Mesenteric fat pad (tissue), 1 donor: Measurements from ENCODE around the gene ID3. TPM values are rescaled to one million over a fixed set of nuclear protein-coding genes. Genes with fewer than 3 reads are reported as not detected.
"Not testable (repeated sequence)": the region's sequence is repeated elsewhere in the genome, so short reads cannot be mapped to it uniquely, and the experiment has no call there.

Experiments
- DNase-seq: peaks from one replicate; pipeline ENCODE4 v3.0.0-alpha.2; 2020; ENCODE audit warnings: low spot score
- total RNA-seq: library from RNA; stranded (reverse); fragmentation: NEBNext Ultra II Directional; extraction: Animal tissue kit (Norgen Biotek cat#: 25700); gene quantifications from one replicate; pipeline ENCODE4 v1.2.1, GENCODE V29; 2021
- donor health status: DM: yes; HTN: yes; CAD: no.

The ID3 gene
- total RNA-seq, 1 donor from 2014 or later, result 168 TPM

DNA sequence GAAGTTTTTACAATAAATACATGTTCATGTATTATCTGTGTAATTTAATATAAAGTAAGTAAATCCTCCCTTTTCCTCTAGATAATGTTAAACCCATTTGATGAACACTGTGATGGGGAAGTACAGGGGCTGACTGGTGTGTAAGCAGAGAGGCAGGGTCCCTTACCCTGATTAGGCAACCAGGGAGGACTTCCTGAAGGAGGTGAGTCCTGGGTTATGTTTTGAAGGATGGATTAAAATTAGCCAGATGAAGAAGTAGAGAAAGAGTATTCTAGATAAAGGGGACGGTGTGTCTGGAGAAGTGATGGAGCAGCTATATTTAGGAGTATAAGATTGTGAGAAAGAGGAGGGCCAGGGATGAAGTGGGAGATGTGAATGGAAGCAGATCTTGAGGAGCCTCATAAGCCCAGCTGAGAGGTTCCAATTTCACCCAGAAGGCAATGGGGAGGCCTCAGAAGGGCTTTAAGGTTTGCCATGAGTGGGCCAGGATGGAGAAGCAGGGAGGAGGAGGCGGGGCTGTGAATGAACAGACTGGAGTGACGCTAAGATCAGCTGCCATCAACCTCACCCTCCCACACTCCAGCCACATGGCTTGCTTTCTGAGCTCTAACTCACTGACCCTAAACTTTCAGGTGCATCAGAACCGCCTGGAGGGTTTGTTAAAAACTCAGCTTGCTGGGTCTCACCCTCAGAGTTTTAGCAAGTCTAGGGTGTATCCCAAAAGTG, 30.9 kb upstream of the ID3 start:
- no peak for DNase-seq

DNA sequence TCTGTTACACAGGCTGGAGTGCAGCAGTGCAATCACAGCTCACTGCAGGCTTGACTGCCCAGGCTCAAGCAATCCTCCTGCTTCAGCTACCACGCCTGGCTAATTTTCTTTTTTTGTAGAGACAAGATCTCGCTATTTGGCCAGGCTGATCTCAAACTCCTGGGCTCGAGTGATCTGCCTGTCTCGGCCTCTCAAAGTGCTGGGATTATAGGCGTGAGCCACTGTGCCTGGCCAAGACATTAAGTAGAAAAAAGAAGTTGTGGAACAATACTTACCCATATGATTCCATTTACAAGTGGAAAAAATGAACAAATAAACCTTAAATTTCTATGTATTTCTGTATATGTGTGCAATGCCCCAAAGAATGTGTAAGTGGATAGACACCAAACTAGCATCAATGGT, 30.3 kb upstream of the ID3 start:
- DNase-seq, result no peak

- DNase-seq, result no peak
These were observed 29.6 kb upstream of the ID3 start for GRCh38 chr1:23588749-23589548.

- DNase-seq, result no peak
These were observed 26.2 kb upstream of the ID3 start for GRCh38 chr1:23585321-23586022.

GRCh38 chr1:23583727-23584126, 24.4 kb upstream of the ID3 start:
- not testable (repeated sequence) for DNase-seq

GRCh38 chr1:23582820-23583219, 23.5 kb upstream of the ID3 start:
- no peak for DNase-seq

- DNase-seq, result no peak
These were observed 21.9 kb upstream of the ID3 start for GRCh38 chr1:23581219-23581618.

DNA sequence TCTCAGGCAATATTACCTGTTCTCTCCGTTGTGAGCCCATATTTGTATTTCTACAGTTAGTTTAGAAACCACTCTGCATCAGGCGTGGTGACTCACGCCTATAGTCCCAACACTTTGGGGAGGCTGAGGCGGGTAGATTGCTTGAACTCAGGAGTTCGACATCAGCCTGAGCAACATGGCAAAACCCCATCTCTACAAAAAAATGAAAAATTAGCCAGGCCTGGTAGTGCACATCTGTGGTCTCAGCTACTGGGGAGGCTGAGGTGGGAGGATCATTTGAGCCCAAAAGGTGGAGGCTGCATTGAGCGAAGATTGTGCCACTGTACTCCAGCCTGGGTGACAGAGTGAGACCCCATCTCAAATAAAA, 19.7 kb upstream of the ID3 start:
- DNase-seq, result no peak

GRCh38 chr1:23578311-23578996, 19.2 kb upstream of the ID3 start:
- no peak for DNase-seq

GRCh38 chr1:23577056-23578004, 18.0 kb upstream of the ID3 start:
- DNase-seq, result no peak

DNA sequence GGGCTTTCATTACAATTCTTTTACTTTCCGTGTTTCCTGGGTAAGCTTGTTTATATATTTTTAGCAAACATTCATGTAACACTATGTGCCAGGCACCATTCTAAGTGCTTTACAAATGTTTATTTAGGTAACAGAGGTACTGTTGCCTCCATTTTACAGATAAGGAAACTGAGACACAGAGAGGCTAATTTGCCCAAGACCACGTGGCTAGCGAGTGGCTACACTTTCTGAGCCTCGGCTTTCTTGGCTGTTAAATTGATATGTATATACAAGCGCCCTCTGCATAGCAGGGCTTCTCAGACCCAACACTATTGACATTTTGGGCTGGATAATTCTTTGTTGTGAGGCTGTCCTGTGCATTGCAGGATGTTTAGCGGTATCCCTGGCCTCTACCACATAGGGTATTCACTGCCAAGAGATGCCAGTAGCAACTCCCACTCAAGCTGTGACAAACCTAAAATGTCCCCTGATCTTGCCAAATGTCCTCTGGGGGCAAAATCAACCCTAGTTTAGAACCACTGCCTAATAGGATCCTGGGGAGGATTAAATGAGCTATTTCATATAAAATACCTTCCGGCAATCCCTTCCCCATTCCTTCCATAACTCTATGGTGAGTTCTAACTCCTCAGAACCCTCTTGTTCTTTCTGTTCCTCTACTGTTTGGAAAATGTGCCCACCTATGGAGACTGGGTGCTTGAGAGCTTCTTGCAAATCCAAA, 17.2 kb upstream of the ID3 start:
- DNase-seq, result no peak

DNA sequence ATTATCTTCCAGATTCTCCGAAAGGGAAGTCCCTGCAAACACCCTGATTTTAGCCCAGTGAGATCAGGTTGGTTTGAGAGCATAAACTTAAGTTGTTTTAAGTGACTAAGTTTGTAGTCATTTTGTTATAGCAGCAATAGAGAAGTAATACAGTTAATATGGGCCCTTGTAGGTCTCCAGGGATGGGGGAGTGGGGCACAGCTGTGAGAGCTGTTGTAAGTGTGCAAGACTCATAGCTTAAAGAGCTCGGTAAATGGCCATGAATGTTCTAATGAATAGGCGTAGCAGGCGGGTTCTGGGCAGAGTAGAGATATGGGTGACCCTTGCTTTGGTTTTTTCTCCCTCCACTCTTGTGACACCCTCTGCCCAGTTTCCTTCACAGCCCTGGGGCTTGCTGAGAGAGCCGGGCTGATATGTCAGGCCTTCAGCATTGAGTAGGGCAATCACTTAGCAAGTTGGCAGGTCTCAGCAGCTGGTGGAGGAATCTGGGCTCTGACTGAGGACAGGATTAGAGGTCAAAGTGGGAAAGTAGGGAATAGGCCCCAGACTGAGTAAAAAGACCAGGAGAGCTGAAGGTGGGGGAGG, 16.0 kb upstream of the ID3 start:
- no peak for DNase-seq

GRCh38 chr1:23574265-23574754, 15.0 kb upstream of the ID3 start:
- DNase-seq, result no peak

GRCh38 chr1:23573574-23574182, 14.4 kb upstream of the ID3 start:
- no peak for DNase-seq

- DNase-seq, result no peak
These were observed 12.2 kb upstream of the ID3 start for GRCh38 chr1:23571465-23571864.

DNA sequence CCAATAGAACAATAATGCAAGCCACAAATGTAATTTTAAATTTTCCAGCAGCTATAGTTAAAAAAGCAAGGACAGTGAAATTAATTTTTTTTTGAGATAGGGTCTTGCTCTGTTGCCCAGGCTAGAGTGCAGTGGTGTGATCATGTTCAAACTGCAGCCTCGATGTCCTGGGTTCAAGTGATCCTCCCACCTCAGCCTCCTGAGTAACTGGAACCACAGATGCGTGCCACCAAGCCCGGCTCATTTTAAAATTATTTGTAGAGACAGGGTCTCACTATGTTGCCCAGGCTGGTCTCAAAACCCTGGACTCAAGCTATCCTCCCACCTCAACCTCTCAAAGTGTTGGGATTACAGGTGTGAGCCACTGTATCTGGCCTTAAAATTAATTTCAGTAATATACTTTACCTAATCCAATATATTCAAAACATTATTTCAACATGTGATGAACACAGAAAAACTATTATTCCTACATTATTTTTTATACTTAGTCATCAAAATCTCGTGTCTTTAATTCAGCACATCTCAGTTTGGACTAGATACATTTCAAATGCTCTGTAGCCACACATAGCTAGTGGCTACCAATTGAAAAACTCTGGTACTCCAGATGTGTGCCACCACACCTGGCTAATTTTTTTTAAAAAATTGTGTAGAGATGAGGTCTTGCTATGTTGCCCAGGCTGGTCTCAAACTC, 10.8 kb upstream of the ID3 start:
- no peak for DNase-seq

DNA sequence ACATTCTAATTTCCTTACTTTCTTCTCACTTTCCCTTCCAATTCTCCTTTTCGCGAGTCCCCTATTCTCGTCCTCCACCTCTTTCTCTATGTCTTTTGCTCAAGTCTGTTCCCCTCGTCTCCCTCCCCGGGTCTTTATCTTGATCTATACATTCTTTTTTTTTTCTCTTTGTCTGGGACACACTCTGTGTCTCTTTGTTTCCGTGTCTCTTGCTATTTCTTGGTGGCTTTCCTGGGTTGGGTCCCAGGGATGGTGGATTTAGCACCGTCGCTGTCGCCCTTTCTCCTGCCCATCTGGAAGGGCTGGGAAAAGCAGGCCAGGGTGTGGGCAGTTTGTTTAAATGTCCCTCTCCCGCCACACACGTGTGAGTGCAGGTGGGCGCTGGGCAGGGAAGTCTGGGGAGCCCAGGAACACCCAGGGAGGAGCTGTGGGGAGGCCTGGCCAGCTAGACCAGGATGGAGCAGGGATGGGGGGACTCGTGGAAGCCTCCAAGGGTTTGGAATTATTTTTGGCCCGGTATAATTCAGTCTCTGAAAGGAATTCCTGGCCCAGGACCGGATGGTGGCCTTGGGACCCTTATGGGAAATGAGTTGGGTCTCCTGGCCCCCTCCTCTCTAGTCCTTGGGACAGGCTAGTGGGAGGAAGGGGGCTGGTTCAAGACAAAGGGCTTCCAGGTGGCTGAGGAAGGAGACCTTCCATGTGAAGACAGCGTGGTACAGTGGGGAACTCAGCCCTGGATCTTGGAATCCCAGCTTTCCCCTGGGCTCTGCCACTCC, 9.5 kb upstream of the ID3 start:
- DNase-seq, result no peak
